Fibroblast of peridontal ligament (primary cell): Measurements from ENCODE around the gene PRRT3.
A peak's percentile ranks its signal among the peaks of the same experiment; 100 is the strongest.
"Not testable (repeated sequence)": the region's sequence is repeated elsewhere in the genome, so short reads cannot be mapped to it uniquely, and the experiment has no call there.

Source experiments
- DNase-seq: peaks from one replicate; pipeline ENCODE4 v3.0.0-alpha.2; 2010; ENCODE audit errors: extremely low read depth

Gene PRRT3

GRCh38 chr3:9947025-9947995 is 4.9 kb downstream of the PRRT3 start:
- DNase-seq, result peak; percentile 57

GRCh38 chr3:9946112-9947024 is 5.8 kb downstream of the PRRT3 start:
- peak; percentile 81 for DNase-seq

- DNase-seq, result no peak
Observed at GRCh38 chr3:9945358-9945757, 6.8 kb downstream of the PRRT3 start.

GRCh38 chr3:9944271-9944670 is 7.9 kb downstream of the PRRT3 start:
- DNase-seq, result no peak

GRCh38 chr3:9942934-9943690 is 9.1 kb downstream of the PRRT3 start:
- no peak for DNase-seq

GRCh38 chr3:9942164-9942563 is 10.0 kb downstream of the PRRT3 start:
- no peak for DNase-seq

- DNase-seq, result no peak
Observed at GRCh38 chr3:9940746-9941145, 11.5 kb downstream of the PRRT3 start.

- DNase-seq, result not testable (repeated sequence)
Observed at GRCh38 chr3:9939906-9940305, 12.3 kb downstream of the PRRT3 start.

GRCh38 chr3:9938966-9939365 is 13.2 kb downstream of the PRRT3 start:
- no peak for DNase-seq

- no peak for DNase-seq
Observed at GRCh38 chr3:9937486-9938238, 14.5 kb downstream of the PRRT3 start.

- DNase-seq, result no peak
Observed at GRCh38 chr3:9935966-9936510, 16.2 kb downstream of the PRRT3 start.

GRCh38 chr3:9934993-9935392 is 17.2 kb downstream of the PRRT3 start:
- no peak for DNase-seq

GRCh38 chr3:9934235-9934621 is 18.0 kb downstream of the PRRT3 start:
- no peak for DNase-seq

GRCh38 chr3:9933561-9934234 is 18.5 kb downstream of the PRRT3 start, which contains the start of gene CRELD1:
Gene CRELD1, plus strand, starts transcription at chr3:9933834. Its CDS starts 605 bp downstream, at chr3:9934439.
- DNase-seq, result peak; percentile 84

- DNase-seq, result no peak
Observed at GRCh38 chr3:9932843-9933560, 19.2 kb downstream of the PRRT3 start.

GRCh38 chr3:9932535-9932842 is 19.7 kb downstream of the PRRT3 start:
- DNase-seq, result no peak

GRCh38 chr3:9930804-9931418 is 21.3 kb downstream of the PRRT3 start:
- no peak for DNase-seq

- DNase-seq, result no peak
Observed at GRCh38 chr3:9928158-9928557, 24.1 kb downstream of the PRRT3 start.
